Lower leg skin (tissue), 3 donors: ENCODE results near the gene RNASE9.
"Not testable (repeated sequence)": the region's sequence is repeated elsewhere in the genome, so short reads cannot be mapped to it uniquely, and the experiment has no call there.

Experiments
- POLR2A ChIP-seq, 2 donors: fragments of 450-650 bp; IDR thresholded peaks; one replicate each; pipeline ENCODE4 v1.6.1; 2016 to 2017; ENCODE audit warnings: antibody characterized with exemption in 2 of 2, mild to moderate bottlenecking in 1 of 2, moderate library complexity in 1 of 2
- TF ChIP-seq, protein P1 (sequence below), 3 donors: fragments of 450-650 bp; IDR thresholded peaks; one replicate each; pipeline ENCODE4 v1.5.1; 2016; ENCODE audit warnings: antibody characterized with exemption in 3 of 3, mild to moderate bottlenecking in 3 of 3, moderate library complexity in 2 of 3

- TF ChIP-seq POLR2A (IDR thresholded peaks at IDR 0.05) = not testable (repeated sequence)
- TF ChIP-seq, protein P1, sequence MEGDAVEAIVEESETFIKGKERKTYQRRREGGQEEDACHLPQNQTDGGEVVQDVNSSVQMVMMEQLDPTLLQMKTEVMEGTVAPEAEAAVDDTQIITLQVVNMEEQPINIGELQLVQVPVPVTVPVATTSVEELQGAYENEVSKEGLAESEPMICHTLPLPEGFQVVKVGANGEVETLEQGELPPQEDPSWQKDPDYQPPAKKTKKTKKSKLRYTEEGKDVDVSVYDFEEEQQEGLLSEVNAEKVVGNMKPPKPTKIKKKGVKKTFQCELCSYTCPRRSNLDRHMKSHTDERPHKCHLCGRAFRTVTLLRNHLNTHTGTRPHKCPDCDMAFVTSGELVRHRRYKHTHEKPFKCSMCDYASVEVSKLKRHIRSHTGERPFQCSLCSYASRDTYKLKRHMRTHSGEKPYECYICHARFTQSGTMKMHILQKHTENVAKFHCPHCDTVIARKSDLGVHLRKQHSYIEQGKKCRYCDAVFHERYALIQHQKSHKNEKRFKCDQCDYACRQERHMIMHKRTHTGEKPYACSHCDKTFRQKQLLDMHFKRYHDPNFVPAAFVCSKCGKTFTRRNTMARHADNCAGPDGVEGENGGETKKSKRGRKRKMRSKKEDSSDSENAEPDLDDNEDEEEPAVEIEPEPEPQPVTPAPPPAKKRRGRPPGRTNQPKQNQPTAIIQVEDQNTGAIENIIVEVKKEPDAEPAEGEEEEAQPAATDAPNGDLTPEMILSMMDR (IDR thresholded peaks at IDR 0.05) = not testable (repeated sequence)
Observed at GRCh38 chr14:20506276-20506675, 54.6 kb downstream of the RNASE9 start.
